HG02852 (cell line): ENCODE results near the gene MBOAT1.
A peak's percentile ranks its signal among the peaks of the same experiment; 100 is the strongest.

Experiments used
- ATAC-seq: cut with Tn5 transposase; IDR thresholded peaks from one replicate; pipeline ENCODE4 v1.9.1; 2021; ENCODE audit warnings: mild to moderate bottlenecking, moderate library complexity; ENCODE audit not compliant: unreplicated experiment

MBOAT1 gene

DNA sequence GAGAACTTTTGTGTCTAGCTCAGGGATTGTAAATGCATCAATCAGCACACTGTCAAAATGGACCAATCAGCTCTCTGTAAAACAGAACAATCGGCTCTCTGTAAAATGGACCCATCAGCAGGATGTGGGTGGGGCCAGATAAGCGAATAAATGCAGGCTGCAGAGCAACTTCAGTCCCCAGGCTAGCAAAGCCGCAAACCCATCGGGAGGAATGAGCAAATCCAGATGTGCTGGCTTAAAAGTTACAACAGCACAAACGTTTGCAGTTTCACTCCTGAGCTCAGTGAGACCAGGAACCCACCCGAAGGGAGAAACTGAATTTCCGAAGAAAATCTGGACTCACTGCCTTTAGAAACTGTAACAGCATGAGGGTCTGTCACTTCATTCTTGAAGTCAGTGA, 21.9 kb upstream of the MBOAT1 start:
- ATAC-seq, result no peak

DNA sequence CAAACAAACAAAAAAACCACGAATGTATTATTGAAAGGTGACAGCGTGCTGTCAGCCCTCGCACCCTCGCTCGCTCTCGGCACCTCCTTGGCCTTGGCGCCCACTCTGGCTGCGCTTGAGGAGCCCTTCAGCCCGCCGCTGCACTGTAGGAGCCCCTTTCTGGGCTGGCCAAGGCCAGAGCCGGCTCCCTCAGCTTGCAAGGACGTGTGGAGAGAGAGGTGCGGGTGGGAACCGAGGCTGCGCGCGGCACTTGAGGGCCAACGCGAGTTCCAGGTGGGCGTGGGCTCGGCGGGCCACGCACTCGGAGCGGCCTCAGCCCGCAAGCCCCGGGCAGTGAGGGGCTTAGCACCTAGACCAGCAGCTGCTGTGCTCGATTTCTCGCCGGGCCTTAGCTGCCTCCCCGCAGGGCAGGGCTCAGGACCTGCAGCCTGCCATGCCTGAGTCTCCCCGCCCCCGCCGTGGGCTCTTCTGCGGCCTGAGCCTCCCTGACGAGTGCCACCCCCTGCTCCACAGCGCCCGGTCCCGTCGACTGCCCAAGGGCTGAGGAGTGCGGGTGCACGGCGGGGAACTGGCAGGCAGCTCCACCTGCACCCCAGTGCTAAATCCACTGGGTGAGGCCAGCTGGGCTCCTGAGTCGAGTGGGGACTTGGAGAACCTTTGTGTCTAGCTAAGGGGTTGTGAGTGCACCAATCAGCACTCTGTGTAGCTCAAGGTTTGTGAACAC, 20.9 kb upstream of the MBOAT1 start:
- no peak for ATAC-seq

DNA sequence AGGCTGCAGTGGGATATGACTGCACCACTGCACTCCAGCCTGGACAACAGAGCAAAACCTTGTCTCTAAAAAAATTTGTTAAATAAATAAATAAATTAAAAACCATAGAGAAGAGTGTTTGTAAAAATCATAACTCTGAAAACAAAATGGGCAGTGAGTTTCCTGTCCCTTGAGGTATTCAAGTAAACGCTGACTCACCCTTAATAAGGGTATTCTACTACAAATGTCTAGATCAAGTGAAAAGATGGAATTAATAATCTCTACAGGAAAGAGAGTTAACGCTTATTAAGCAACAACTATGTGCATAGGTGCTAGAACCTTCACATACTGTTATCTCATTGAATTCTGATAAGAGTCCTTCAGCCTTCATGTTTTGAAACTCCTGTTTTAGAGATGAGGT, 19.9 kb upstream of the MBOAT1 start:
- ATAC-seq, result no peak

DNA sequence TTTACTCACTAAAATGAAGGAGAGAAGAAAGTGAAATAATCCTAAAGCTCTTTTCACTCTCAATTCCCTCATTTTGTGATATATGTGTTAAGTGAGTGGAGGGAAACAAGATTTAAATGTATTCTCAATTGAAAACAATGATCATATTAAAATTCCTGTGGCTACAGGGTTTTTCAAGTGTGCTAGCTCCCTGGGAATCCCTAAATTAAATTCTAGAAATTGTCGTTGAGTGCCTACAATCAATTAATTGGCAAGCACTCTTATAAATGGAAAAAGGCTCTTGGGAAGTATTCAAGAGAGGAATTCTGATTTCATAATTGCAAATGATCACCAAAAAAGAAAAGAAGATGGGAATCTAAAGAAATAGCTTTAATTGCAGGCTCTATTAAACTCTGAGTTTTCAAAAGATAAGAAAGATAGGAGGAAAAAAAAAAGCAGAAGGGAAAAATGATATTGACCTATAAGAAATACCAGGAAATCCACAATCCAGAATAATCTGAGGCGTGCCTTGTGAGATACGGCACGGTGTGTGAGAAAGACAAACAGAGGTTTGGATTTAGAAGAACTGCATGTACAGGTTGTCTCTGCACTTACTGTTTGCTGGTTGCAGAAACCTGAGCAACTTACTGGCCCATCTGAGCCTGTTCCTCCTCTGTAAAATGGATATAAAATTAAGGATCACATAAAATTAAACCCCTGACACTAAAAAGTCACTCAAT, 18.3 kb upstream of the MBOAT1 start:
- ATAC-seq, result no peak

DNA sequence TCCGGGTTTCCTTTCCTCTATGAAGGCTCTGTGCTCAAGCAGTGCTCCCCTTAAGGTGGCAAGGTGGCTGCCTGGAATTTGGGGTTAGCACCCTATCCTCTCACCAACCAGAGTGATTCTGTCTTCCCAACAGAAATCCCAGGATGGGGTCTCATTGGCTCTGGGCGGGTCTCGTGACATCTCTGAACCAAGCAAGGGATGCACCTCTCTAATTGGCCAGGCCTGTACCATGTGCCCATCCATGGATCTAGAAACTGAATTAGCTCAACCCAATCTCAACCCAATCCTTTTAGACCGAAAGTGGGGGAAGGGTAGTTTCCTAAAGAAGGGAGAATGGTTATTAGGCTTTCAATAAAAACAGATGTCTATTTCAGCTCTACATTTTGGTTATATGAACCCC, 17.6 kb upstream of the MBOAT1 start:
- no peak for ATAC-seq

DNA sequence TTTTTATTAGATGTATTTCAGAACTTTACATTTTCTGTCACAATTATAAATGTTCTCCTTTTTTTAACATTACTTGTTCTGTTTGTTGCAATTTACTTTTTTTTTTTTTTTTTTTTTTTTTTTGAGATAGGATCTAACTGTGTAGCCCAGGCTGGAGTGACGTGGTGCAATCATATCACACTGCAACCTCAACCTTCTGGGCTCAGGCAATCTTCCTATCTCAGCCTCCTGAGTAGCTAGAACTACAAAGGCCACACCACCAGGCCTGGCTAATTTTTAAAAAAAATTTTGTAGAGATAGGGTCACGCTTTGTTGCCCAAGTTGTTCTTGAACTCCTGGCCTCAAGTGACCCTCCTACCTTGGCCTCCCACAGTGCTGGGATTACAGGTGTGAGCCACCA, 15.1 kb upstream of the MBOAT1 start:
- no peak for ATAC-seq

DNA sequence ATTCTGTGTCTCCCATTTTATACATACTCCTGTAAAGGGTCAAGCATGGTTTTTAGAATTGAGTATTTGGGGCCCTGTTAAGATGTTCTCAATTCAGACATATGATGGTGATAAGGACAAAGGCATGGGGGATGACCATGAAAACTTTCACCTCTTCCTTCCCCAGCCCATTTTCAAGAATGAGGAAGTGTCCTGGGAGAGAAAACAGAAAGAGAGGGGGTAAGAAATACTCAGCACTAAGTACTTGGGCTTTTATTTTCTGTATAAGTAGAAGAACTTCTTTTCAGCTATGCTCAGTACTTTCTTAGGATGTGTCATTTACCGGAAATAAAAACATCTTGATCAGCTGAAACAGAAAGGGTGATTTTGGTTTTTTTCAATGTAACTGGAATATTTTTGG, 10.9 kb upstream of the MBOAT1 start:
- ATAC-seq, result no peak

DNA sequence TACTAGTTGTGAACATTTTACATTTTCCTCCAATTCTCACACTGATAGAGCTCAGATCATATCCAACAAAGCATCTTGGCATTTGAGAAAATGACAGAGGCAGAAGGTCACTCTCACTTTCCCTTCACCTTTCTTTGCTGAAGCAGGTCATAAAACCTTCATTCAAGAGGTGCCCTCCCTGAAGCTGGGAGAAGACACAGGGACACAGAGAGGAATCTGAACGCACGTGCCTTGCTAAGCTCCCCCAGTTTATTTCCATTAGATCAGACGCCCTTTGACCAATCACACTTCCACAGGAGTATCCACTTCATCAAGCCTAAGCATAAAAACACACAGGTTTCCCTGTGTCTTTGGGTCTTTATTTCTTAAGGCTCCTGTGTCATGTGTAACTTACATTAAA, 9.2 kb upstream of the MBOAT1 start:
- no peak for ATAC-seq

DNA sequence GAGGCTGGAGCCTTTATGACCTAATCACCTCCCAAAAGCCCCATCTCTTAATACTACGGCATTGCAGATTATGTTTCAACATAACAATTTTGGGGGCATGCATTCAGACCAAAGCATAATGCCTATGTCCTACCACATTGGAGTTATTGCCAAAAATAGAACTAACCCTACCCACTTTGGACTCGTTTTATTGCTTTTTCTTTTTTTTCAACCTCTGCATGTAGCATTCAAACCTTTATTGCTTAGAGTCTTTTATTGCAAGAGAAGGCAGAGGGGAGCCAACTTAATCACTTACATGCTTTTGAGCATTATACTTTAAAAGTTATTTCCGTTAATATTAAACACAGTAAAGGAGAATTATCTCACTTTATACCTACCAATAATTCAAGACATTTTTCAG, 8.1 kb upstream of the MBOAT1 start:
- no peak for ATAC-seq

DNA sequence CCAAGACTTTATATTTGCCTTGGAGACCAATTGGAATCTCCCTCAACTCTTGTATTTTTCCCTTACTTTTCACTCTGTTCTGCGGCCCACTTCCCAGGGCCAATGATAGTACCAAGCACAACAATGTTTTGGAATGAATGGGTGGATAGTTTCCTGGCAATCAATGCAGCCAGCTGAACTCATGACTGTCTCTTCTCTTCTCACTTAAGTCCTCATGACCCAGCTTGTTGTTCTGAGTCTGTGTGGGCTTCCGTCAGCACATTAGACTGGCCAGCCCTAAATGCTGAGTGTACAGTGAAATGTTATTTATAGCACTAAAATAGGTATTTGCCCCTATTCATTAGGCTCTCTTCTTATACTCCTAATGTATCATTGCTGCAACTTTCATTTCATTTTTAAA, 5.6 kb upstream of the MBOAT1 start:
- no peak for ATAC-seq

DNA sequence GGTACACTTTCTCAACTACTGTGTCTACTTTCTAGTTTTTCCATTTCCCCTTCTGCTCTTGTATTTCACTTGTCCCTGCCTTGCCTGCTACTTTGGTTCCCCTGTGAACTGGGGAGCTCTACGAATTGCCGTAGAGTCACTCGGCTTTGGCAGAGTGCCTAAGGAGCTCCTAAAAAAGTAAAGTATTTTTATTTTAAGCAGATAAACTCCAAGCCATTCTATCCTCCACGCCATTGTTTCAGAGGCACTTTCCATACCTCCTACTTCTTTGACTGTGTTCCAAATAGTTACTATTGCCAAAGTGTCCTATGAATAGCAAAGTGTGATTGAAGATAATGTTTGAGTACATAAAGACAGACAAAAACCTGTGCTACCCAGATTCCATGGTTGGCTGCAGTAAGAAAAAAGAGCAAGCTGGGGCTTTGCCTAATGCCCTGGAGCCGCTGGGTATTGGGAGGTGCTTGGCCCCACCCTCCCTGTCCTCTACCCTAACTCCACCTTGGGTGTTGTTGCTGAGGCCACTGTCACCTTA, 5.1 kb upstream of the MBOAT1 start:
- ATAC-seq, result no peak

DNA sequence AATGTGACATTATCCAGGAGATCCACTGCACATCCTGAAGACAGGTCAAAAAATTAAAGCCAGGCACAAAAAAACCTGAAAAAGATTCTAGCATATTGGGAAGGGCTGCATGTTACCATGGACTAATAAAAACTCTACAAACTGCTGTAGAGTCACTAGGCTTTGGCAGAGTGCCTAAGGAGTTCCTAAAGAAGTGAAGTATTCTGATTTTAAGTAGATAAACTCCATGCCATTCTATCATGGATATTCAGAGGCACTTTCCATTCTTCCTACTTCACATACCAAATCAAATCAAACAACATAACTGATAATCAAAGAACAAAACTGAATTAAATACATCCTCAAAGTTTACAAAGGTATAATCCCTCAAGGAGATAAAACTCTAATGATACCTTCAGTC, 3.0 kb upstream of the MBOAT1 start:
- no peak for ATAC-seq

DNA sequence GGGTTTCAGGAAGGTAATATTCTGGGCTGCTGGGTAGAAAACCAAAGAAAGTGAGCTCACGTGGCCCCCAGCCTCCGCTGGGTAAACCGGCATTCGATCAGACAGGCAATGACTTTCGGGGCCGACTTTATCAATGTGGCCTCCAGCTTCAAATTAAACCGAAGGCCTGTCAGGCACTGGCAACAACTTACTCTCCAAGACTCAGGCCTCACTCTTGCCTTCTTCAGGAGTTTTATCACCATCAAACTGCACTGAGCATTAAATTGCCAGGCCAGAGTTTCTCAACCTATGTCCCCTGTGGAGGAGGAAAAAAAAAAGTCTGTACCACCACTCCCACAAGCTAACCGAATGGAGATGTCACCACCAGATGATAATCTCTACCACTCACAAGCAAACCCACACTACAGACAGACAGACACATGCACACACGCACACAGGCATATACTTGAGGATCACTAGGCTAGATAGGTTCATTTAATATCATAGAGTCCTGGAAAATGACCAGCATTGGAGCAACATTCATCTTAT, 1.1 kb upstream of the MBOAT1 start:
- no peak for ATAC-seq

DNA sequence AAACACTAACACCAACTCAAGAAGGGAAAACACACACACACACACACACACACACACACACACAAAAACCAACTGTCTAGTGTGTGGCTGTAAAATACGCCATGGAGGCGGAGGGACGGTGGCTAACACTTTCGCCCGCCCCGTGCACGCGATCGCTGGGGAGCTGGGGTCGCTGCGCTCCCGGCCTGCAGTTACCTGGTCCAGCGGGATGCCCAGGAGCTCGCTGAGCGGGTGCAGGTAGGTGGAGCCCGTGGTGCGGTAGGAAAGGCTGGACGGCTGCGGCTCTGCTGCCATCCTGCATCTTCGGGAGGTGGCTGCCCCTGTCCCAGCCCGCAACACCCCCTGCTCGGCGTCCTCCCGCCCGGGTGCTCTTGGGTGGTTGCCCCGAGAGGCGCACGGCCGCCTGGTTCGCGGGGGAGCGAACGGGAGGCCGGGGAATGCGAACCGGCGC, 303 bp downstream of the MBOAT1 start:
- ATAC-seq, result peak; percentile 18

DNA sequence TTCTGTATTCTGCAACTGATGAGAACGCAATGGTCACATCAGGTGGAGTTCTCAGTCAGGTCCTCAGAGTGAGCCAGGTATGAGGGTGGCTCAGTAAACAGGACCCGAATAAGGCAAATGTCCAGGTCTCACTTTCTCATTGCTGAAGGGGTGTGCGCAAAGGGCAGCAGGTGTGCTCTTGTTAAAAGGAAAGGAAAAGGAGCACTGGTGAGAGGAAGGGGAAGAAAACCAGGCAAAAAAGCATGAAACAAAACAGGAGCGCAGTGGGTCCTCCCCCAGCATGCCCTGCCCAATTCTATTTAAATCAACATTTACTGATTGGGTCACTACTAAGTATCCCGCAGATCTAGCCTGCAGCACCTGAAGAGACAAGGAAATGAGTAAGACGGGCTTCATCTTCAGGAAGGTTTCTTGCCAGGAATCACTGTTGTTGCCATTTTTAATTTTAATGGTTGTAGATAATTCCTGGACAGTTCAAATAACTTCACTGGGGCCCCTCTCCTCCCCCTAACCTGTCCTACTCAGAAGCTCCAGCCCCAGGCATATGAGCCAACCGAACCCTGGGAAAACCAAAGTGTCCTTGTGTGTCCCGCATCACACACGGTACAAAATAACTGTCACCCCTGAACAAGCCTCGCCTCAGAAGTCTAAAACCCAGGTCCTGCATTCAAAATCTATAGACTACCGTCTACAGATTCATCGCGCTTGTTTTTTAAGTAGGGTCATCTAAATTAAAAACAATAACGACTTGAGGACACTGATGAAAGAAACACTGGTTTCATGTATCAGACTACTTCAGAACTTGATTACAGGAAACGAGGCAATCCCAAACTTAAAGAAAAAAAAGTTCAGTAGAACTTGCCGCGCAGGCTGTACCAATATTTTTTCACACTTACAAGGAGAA, 980 bp downstream of the MBOAT1 start:
- no peak for ATAC-seq

DNA sequence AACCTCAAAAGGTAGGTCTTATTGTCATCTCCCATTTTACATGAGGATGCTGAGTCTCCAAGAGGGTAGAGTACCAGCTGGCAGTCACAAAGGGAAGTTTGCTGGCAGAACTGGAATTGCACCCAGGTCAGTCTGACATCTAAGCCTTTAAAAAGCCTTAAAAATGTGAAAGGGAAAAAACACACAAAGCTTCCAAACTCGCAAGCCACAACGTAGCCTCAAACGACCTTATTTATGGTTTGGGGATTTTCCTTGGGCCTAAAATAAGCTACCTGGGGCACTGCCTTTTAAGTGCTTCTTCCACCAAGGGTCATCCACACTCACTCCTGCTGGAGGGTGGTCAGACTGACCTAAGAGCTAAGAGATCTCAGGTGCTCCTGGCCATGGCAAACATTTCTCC, 2.1 kb downstream of the MBOAT1 start:
- no peak for ATAC-seq

DNA sequence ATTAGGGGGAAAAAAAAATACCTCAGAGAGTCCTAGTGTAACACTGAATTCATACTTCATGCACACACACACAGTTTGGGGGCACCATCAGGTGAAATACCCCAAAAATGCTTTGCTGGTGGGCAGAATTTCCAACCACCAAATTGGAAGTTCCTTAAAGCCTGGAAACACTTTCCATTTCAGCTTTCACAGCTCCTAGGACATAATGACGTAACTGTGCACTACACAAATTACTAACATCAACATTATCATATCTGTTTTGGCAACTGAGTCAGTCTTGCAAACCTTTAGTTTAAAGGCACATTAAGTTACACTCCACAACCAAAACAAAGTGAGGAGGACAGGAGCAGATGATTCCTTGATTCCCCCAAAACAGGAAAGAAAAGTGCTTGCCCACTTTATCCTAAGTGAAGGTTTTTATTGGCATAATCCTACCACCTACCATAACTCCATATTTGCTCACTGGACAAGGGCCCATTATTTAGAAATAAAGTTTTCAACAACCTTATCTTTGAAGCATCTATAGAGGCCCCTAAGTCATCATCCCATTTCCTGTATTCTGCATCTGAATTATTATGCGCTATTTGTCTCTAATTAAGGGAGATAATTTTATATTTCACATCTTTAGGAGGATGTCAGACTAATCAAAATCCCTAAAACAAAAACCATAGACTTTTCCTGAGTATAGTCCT, 3.4 kb downstream of the MBOAT1 start:
- no peak for ATAC-seq

DNA sequence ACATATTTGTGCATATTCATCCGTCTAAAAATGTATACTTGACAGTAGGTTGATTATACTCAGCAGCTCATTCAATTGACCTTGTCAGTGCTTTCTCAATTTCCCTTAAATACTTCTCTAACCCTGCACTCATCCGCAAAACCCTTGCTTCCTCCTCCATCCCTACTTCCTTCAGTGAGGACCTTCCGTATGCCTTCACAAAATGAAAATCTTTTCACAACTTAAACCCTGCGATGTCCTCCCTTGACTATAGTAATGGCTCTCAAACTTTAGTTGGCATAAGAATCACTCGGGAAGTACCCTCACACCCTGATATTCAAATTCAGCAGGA, 5.2 kb downstream of the MBOAT1 start:
- ATAC-seq, result no peak

DNA sequence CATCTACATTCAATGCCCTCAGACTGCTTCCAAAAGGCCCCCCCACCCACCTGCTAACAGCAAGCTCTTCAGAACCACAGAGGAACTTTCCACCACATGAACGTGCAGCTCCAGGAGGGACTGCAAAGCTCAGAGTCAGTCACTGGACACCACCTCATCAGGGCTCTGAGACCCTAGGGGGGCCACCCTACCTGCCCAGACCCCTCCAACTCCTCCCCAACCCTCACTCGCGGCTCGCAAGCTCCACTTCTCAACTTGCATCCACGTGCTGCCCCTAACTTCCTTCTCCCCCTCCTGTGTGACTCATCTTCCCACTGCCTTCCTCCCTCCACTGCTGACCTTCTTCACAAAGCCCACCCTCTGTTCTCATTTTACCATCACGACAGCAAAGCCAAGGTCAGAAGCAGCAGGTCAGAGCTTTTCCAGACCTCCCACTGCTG, 6.5 kb downstream of the MBOAT1 start:
- ATAC-seq, result no peak

DNA sequence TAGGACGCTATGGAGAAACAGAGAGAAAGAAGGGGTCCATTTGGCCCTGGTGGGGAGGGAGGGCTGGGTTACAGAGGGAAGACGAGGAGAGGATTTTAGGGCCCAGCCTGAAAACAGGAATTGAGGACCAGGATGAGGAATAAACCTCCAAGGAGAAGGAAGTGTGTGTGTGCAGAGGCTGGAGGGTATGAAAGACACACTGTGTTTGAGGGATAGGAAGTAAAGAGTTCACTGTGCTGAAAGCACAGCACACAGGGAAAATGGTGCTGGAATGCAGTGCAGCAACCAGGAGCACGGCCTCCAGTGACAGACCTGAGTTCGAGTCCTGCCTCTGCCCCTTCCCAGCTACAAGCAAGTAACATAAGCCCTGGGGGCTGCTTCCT, 7.8 kb downstream of the MBOAT1 start:
- no peak for ATAC-seq
